GM18858 (cell line): ENCODE results near the gene PRSS35.
"Not testable (repeated sequence)": the region's sequence is repeated elsewhere in the genome, so short reads cannot be mapped to it uniquely, and the experiment has no call there.

ENCODE experiments used
- ATAC-seq: cut with Tn5 transposase; IDR thresholded peaks from one replicate; pipeline ENCODE4 v1.9.1; 2021; ENCODE audit not compliant: unreplicated experiment

Gene PRSS35

DNA sequence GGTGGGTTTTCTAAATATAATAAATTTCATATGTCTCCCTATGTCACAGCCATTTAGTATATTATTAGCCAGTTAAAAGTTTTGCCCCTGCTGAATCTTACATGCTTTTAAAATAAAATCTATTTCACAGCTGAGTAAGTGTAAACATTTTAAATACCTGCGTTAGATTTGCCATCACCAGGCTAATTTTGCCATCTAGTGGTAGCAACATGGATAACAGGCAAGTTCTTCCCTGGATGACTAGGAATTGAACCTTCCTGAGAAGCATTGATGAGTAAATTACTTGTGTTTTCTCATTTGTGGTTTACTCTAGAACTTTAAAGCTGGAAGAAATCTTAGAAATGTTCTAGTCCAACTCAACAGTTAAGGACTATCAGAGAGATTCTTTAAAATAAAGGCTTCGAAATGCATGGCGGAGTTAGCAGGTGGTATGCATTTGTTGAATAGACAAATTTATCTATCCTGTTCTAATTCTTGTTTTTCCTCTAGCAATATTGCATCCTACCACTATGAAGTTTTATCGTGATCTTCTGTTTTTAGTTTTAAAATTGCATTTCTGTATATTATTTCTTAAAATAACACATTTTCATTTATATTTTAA, 2.6 kb downstream of the PRSS35 start:
- peak; percentile 68 for ATAC-seq

DNA sequence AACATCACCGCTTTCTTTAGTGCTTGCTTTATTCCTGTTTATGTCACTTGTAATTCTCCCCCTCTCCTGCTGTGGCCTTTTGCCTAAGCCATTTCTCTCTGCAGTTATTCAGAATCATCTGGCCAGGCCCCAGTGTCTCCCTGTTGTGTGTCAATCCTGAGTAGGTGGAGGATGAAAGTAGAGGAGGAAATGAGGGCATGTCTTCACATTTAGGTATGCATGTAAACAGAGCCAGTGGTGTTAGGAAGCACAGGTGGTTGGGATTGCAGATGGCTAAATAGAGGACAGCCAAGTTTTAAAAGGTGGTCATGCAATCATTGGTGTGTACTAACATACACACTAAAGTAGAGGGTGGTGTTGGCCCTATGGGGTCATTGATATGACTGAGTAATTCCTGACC, 5.2 kb downstream of the PRSS35 start:
- ATAC-seq, result no peak

DNA sequence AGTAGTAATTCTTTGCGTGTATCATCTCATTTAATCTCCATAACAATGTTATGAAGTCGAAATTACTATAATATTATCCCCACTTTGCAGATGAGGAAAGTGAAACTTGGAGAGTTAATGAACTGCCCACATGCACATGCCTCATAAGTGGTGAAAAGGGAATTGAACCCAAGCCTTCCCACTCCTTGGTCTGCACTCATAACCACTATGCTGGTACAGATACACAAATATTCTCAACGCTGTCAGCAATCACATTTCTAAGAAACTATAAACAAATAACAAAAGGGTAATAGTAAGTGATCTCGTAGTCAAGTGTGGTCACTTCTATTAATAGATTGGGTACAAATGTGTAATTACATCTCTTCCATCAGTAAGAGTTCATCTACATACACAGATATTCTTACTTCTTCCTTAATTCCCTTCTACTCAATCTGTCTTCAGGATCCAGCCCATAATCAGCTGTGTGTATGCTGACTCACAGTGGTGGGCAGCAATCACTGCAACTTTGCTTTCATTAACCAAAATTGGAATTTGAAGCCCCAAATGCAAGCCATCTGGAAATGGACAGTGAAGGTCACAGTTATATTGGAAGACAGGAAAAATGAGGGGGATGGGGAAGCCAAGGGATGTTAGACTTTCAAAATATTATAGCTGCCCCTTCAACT, 6.6 kb downstream of the PRSS35 start:
- no peak for ATAC-seq

DNA sequence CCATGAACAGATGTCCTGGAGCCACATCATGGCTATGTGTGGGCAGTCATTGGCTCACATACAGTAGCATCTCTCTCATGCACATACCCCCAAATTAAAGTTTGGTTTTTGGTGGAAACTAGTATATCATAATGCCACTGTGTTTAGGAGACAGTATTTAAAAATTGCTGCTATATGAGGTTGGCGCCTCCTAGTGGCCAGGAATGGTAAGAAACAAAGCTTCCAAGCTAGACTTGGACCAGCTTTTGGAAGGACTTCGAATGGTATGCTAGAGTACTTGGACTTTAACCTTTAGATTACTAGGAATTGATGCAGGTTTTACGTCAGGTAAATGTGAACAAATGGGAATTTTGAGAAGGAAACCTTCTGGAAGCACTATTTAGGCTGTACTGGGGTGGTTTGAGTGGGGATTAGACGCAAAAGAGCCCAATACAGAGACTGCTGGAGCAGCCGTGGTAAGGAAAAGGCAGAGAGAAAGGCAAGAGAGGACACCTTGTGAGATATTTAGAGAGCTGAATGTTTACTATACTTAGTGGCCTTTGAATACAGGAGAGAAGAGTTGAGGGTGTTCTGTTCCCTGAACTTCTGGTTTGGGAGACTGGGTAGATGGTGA, 23.8 kb downstream of the PRSS35 start:
- ATAC-seq, result peak; percentile 82

DNA sequence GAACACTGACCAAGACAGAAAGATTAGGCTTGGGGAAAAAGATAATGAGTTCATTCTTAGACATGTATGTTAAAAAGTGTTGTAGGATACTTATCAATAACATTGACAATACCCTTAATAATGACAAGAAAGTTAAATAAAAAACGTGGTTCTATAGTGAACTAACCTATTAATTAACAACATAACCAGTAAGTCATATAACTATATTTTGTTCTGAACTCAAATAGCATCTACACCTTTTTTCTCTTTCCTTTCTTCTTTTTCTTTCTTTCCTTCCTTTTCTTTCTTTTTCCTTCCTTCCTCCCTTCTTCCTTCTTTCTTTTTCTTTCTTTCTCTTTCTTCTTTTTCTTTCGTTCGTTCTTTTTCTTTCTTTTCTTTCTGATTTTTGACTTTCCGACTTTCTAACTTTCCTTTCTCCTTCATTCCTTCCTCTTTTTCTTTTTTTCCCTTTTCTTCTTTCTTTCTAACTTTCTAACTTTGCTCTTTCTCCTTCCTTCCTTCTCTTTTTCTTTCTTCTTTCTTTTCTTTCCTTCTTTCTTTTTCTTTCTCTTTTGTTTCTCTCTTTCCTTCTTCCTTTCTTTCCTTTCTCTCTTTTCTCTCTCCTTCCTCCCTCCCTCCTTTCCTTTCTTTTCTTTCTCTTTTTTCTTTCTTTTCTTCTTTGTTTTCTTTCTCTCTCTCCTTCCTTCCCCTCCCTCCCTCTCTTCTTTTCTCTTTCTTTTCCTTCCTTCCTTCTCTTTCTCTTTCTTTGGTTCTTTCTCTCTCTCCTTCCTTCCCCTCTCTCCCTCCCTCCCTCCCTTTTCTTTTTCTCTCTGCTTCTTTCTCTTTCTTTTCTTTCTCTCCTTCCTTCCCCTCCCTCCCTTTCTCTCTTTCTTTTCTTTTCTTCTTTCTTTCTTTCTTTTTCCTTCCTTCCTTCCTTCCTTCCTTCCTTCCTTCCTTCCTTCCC, 24.6 kb downstream of the PRSS35 start:
- no peak for ATAC-seq

DNA sequence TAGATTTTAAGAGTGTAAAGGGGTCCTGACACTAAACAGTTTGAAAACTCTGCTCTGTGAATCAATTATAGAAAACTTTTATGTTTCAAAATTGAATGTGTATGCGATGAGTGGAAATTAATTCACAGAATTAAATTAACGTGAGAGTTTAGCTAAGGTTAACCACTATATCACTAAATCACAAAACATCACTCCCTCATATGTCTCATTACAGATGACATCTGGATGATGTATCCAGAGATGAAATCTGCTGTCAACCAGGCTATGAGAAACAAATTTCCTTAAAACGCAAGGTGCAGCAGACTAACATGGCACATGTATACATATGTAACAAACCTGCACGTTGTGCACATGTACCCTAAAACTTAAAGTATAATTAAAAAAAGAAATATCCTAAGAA, 27.3 kb downstream of the PRSS35 start:
- ATAC-seq, result no peak

DNA sequence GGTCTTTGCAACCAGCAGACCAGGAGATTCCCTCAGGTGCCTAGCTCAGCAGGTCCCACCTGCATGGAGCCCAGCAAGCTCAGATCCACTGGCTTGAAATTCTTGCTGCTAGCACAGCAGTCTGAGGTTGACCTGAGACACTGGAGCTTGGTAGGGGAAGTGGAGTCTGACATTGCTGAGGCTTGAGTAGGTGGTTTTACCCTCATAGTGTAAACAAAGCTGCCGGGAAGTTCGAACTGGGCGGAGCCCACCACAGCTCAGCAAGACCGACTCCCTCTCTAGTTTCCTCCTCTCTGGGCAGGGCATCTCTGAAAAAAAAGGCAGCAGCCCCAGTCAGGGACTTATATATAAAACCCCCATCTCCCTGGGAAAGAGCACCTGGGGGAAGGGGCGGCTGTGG, 34.3 kb downstream of the PRSS35 start:
- no peak for ATAC-seq

DNA sequence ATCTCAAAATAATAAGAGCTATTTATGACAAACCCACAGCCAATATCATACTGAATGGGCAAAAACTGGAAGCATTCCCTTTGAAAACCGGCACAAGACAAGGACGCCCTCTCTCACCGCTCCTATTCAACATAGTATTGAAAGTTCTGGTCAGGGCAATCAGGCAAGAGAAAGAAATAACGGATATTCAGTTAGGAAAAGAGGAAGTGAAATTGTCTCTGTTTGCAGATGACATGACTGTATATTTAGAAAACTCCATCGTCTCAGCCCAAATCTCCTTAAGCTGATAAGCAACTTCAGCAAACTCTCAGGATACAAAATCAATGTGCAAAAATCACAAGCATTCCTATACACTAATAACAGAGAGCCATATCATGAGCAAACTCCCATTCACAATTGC, 38.1 kb downstream of the PRSS35 start:
- not testable (repeated sequence) for ATAC-seq

DNA sequence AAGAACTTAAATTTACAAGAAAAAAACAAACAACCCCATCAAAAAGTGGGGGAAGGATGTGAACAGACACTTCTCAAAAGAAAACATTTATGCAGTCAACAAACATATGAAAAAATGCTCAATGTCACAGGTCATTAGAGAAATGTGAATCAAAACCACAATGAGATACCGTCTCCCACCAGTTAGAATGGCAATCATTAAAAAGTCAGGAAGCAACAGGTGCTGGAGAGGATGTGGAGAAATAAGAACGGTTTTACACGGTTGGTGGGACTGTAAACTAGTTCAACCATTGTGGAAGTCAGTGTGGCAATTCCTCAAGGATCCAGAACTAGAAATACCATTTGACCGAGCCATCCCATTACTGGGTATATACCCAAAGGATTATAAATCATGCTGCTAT, 39.4 kb downstream of the PRSS35 start:
- not testable (repeated sequence) for ATAC-seq

DNA sequence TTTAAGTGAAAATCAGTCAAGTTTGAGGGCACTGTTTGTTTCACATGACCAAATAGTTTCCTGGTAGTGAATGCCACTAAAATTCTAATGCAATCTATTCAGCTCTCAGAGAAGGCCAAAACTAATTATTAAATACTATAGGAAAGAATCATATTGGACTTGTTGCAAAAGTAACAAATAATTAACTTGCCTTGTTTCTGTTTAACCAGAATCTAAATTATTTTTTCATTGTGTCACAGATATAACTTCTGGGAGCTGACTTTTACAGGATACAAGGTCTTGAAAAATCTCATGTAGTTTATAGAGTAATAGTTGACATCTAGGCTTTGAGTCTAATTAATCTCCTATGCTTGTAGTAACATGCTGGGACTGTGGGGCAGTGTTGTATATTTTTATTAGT, 44.5 kb downstream of the PRSS35 start:
- ATAC-seq, result no peak

DNA sequence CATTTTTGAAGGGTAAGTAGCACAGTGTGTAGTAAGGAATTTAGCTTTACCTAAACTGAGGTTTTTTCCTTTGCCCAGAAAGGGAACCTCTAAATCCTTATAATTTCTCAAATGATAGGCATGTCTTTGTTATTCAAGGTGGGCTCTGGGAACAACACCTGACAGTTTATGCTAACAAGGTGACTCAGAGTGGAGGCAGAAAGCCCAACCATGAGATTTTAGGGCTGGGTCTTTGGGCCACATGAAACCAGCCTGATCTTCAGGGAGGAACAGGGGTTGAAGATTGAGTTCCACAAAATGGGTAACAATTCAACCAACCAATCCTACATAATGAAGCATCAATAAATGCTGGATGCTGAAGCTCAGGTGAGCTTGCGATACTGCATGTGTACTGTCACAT, 46.6 kb downstream of the PRSS35 start:
- no peak for ATAC-seq

DNA sequence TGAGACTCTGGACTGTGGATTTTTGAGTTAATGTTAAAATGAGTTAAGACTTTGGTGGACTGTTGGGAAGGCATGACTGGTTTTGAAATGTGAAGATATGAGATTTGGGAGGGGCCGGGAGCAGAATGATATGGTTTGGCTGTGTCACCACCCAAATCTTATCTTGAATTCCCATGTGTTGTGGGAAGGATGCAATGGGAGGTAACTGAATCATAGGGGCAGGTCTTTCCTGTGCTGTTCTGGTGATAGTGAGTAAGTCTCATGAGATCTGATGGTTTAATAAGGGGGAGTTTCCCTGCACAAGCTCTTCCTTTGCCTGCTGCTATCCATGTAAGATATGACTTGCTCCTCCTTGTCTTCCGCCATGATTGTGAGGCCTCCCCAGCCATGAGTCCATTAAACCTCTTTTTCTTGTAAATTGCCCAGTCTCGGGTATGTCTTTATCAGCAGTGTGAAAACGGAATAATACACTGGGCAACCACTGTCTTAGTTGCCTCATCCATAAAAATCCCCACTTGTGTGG, 59.4 kb downstream of the PRSS35 start:
- not testable (repeated sequence) for ATAC-seq

DNA sequence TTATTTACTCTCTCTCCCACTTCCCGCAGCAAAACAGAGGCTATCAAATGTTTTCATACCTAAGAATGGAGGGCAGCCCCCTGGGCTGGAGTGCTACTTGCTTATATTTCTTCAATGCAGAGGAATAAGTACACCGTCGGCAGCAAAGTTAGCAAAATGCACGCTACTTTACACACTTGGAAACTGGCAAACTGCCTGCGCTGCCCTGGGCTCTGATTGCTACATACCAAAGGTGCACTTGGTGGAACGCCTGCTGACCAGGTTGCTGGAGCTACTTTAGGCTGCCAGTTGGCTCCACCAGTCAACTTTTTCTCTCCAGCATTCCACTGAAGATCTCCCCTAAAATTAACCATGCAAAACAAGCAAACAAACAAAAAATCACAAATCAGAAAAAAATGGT, 62.4 kb downstream of the PRSS35 start:
- no peak for ATAC-seq
